ENCODE results near the gene ZNF133. TPM values are rescaled to one million over a fixed set of nuclear protein-coding genes. Genes with fewer than 3 reads are reported as not detected.
"Not testable (repeated sequence)": the region's sequence is repeated elsewhere in the genome, so short reads cannot be mapped to it uniquely, and the experiment has no call there.

The ZNF133 gene
- total RNA-seq (2014; rRNA removed; shearing (Covaris generic)), result 16.6 and 18.1 TPM in 2 replicates

DNA sequence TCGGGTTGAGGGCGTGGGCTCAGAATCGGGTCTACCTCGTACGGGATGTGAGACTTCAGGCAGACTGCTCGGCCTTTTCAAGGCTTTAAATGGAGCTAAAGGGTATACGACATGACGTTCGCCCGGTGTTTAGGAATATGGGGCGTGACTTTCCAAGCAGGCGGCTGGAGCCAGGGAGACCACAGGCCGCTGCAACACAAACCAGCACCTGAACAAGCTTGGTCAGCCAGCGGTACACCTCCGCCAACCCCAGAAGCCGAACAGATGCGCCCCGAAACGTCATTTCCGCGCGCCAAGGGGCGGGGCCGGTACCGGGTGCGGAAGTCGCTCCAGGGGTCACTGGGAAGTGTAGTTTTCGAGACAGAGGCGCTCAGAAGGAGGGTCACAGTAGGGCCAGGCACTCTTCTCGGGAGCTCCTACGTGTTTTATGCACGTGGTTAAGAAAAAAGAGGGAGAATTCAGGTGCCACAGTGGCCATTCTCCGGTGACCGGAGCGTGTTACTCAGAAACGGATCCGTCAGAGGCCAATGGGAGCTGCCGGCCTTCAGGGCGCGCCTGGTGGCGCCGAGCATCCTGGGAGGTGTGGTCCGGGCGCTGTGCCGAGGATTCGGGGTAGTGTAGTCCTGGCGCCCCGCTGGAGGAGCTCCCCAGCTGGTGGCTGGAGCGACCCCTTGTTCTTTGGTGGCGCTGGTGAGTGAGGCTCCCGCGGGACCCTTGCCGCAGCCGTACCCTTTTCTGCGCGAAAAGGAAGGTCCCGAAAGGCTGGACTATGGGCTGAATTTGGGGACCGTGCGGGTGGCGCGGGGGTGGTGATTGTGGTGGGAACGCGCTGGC is at the start of gene ZNF133:
ZNF133 (plus strand) TSS at position 613 of the 834 bp plus-strand sequence. CDS start 17,160 bp downstream, outside the sequence.
- peak; percentile 89 for DNase-seq (ENCODE audit: low spot score)

DNA sequence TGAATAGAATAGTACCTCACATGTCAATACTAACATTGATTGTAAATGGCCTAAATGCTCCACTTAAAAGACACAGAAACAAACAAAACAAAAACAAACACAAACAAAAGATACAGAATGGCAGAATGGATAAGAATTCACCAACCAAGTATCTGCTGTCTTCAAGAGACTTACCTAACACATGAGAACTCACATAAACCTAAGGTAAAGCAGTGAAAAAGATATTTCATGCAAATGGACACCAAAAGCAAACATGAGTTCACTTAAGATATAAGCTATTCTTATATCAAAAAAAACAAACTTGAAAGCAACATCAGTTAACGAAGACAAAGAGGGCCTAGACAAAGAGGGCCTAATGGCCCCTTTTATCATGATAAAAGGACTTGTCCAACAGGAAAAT is 47.3 kb upstream of the ZNF133 start:
- no peak for DNase-seq (ENCODE audit: low spot score)

DNA sequence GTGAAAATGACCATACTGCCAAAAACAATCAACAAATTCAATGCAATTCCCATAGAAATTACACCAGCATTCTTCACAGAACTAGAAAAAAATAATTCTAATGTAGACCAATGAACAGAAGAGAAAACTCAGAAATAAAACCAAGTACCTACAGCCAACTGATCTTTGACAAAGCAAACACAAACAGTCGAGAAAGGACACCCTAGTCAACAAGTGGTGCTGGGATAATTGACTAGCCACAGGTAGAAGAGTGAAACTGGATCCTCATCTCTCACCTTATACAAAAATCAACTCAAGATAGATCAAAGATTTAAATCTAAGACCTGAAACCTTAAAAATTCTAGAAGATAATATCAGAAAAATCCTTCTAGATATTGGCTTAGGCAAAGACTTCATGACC is 44.5 kb upstream of the ZNF133 start:
- DNase-seq (ENCODE audit: low spot score), result no peak

GRCh38 chr20:18248545-18248944 is 39.8 kb upstream of the ZNF133 start:
- DNase-seq (ENCODE audit: low spot score), result not testable (repeated sequence)

DNA sequence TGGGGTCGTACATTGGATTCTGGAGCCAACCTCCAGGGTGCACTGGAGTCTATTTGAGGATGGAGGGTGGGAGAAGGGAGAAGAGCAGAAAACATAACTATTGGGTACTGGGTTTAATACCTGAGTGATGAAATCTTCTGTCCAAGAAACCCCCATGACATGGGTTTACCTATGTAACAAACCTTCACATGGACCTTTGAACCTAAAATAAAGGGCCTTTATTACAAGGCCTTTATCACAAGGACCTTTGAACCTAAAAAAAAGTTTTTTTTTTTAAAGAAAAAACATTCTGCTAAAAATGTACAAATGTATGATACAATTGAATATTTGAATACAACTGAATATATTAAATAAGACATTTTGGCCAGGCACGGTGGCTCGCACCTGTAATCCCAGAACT is 38.1 kb upstream of the ZNF133 start:
- DNase-seq (ENCODE audit: low spot score), result no peak

- DNase-seq (ENCODE audit: low spot score), result peak; percentile 94
Measured at GRCh38 chr20:18252597-18253451, 35.5 kb upstream of the ZNF133 start.

DNA sequence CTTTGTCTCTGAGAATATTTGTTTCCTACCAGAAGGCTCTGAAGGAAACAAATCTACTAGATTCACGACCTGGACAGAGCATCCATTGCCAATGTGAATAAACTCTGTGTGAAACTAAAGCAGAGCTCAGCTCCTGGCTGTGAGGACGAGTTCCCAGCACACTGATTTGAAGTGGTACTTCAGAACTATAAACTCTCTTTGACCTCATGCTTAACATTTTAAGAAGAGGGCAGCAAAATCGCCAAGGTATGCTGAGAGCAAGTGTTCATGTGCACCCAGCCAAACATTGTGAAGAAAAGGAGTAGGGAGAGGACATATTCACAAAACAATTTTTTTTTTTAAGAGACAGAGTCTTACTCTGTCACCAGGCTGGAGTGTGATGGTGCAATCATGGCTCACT is 33.7 kb upstream of the ZNF133 start:
- no peak for DNase-seq (ENCODE audit: low spot score)

- DNase-seq (ENCODE audit: low spot score), result no peak
Measured at GRCh38 chr20:18255526-18255925, 32.8 kb upstream of the ZNF133 start.

DNA sequence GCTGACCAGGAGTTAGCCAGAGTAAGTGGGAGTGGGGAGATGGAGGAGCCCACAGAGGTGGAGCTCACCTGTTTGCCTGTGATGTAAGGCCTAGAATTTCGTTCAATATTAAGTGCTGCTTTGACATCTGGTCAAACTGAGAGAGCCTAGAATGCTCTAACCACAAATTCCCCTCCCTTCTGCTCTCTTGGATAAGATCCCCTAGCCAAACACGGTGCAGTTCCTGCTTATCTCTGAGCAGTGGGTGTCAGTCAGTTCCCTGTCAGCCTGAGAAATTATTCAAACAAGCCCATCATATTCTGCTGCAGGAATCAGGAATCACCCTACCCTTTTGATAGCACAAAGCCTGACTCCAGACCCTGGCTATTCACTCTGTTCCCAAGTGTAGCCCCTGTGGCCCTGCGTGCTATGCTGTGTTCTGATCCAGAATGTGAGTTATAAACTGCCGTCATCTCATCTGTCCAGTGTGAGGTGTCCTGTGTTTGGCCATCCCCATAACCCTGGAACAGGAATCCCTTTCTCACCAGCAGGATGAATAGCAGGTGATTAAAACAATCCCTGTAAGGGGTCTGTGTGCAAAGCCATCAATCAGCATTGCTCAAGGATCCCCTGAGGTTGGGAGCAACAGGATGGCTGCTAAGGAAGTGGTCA is 31.8 kb upstream of the ZNF133 start:
- no peak for DNase-seq (ENCODE audit: low spot score)

DNA sequence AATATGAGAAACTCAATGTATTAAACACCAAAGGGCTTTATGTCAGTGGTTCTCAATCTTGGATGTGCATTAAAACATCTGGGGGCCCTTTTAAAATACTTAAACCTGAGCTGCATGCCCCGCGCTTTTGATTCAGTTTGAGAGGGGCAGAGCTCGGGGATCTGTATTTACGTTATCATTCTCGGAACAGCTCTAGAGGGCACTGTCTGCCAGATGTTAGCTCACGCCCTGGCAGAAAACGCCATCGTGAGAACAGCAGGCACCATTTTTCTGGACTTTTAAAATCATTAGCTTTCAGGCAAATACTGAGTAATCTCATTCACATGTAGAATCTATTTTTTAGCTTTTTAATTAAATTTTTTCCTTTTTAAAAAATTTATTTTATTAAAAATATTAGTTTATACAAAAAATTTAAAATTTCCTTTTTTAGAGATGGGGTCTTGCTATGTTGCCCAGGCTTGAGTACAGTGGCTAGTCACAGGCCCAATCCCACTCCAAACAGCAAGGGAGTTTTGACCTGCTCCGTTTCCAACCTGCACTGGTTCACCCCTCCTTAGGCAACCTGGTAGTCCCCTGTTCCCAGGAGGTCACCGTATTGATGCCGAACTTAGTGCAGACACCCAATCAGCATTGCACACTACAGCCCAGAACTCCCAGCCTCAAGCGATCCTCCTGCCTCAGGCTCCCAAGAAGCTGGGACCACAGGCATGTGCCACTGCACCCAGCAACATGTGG is 30.0 kb upstream of the ZNF133 start:
- DNase-seq (ENCODE audit: low spot score), result no peak

DNA sequence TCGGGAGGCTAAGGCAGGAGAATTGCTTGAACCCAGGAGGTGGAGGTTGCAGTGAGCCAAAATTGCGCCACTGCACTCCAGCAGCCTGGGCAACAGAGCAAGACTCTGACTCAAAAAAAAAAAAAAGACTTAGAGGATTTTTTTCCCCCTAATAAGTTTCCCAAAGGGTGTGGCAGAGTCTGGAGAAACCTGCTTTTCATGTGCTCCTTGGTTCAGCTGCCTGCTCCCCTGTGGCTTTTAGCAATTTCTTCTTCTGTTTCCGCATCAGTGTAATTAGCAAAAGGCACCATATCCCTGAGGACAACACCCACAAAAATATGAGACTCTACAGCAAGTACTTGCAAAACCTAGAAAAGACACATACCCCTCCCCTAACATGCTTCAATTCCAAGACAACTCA is 28.6 kb upstream of the ZNF133 start:
- no peak for DNase-seq (ENCODE audit: low spot score)

- peak; percentile 25 for DNase-seq (ENCODE audit: low spot score)
Measured at GRCh38 chr20:18263723-18264122, 24.6 kb upstream of the ZNF133 start.

DNA sequence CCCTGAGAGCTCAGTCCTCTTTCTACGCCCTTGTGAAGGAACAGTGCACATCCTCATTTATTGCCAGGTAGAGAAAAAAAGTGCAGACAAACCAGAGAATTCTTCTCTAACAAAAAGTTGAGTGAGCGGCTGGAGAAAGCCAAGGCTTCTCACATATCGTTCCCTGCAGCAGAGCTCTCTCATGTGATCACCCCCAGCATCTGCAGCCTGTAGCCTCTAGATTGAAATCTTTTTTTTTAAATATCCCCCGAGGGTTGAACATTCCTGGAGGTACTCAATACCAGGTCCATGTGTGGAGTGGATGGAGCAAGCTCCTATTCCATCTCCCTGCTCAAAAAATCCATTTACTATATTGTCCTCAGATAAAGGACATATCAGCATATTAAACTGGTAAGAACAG is 22.9 kb upstream of the ZNF133 start:
- DNase-seq (ENCODE audit: low spot score), result no peak

GRCh38 chr20:18266282-18266681 is 22.0 kb upstream of the ZNF133 start:
- no peak for DNase-seq (ENCODE audit: low spot score)

DNA sequence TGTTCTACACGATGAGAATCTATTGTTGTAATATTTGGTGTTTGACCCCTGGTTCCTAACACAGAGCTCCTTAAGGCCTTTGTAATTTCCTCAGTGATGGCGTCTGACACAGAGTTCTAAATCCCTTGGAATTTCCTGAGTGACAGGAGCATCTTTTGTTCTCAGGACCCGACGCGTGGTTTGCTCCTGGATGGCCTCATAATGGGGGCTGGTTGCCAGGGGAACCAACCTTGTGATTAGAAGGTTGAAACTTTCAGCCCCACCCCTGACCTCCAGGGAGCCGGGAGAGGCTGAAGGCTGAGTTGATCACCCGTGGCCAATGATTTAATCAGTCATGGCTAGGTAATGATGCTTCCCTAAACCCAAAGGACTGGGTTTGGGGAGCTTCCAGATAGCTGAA is 20.5 kb upstream of the ZNF133 start:
- no peak for DNase-seq (ENCODE audit: low spot score)

DNA sequence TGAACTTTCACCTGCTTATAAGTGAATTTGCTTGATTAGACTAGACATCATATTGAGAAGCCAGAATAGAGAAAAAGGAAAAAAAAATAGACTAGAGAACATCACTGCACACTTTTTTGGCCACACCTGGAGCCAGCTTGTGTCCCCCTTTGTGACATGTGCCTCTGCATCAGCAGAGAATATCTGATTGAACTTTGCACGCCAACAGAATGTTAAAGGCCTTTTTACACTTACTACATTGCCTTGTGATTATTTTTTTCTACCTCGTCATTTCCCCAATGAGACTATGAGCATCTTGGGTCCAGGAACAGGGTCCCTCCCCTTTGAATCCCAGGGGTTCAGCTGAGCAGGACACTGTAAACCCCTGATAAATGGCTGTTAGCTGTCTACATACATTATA is 17.2 kb upstream of the ZNF133 start:
- DNase-seq (ENCODE audit: low spot score), result no peak

DNA sequence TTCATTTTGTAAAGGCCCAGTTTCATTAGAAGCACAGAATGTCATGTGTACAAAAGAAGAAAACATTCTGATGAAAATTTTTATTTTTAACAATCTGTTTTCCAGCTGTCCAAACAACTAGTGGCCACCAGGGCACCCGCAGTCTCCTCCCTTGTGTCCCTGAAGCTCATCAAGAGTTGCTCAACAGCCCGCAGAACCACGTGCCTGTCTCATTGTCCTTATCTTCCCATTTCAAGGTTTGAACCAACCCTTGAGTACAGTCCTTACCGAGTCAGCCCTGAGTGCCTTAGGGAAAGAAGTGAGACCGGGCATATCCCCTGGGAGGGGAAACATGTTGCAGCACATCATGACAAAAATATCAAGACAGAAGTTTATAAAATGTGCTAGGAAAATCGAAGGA is 15.9 kb upstream of the ZNF133 start:
- no peak for DNase-seq (ENCODE audit: low spot score)

DNA sequence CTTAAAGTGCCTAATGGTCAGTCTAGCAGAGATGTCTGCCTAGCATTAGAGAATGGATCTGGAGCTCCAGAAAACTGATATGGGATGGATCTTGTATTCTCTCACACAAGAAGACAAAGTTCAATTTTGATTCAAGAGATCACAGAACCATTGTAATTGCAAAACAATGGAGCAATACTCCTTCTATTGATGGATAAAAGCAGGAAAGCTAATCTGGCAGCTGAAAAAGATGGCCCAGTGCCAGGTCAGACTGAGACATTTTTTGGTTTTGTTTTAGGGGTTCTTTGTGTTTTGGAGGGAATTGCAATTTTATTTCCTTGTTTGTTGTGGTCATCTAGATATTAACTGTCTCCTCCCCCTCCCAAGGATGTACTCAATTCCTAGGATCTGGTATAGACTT is 14.6 kb upstream of the ZNF133 start:
- DNase-seq (ENCODE audit: low spot score), result no peak

- not testable (repeated sequence) for DNase-seq (ENCODE audit: low spot score)
Measured at GRCh38 chr20:18275960-18276359, 12.4 kb upstream of the ZNF133 start.

DNA sequence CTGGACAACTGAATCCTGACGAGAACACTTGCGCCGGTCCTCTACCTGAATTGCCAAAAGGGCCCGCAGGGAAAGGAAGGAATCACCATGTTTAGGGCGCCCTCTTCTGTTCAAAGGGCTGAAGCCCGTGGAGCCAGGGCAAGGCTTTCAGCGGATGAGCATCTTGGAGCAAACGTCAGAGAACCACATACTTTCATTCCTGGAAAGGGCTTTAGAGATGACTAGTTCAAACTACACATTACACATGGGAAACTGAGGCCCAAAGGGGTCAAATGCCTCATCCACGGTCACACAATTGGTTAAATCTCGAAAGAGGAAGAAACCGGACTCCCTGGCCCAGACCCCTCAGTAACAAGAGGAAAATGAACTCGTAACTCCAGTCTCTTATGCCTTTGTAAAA is 11.5 kb upstream of the ZNF133 start:
- DNase-seq (ENCODE audit: low spot score), result peak; percentile 77

DNA sequence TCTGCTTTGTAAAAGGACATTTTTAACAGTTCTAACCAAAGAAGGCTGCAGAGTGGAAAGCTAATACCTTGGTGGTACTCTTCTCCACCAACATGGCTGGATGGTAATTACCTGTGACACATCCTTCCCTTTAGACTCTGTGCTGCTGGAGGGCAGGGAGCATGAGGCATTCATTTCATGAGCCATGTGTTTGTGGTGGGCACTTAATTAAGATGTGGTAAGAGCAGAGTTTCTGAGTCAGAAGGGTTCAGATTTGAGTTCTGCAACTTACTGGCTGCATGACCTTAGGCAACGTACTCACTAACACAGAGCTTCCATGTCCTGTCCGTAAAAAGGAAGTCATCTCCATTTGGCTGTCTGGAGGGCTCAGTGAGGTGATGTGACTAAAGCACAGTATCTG is 9.1 kb upstream of the ZNF133 start:
- no peak for DNase-seq (ENCODE audit: low spot score)

All from A172 (cell line).